Gastrocnemius medialis (tissue), 4 donors: Measurements from ENCODE around the gene TRPC5OS. TPM values are rescaled to one million over a fixed set of nuclear protein-coding genes. Genes with fewer than 3 reads are reported as not detected.

ENCODE experiments used
- ATAC-seq, 2 donors: fragments of 150-250 bp; one replicate each; pipeline ENCODE4 v1.9.1; 2016
- DNase-seq, 2 donors: peaks; one replicate each; pipeline ENCODE4 v3.0.0-alpha.2; 2019
- H3K27ac ChIP-seq, 4 donors: fragments of 200-600 bp; sonication (generic); 1 replicate in 1 of 4; 2 replicates in 3 of 4; pipeline ENCODE4 v1.5.1; 2016 to 2018; ENCODE audit warnings: mild to moderate bottlenecking in 2 of 4, moderate library complexity in 1 of 4
- H3K27me3 ChIP-seq, 3 donors: fragments of 200-600 bp; sonication (generic) in 2 of 3; 1 replicate in 1 of 3; 2 replicates in 2 of 3; pipeline versions ENCODE4 v1.5.1 to v1.6.0; 2016 to 2019; ENCODE audit warnings: mild to moderate bottlenecking in 1 of 3, moderate library complexity in 1 of 3
- H3K36me3 ChIP-seq, 2 donors: fragments of 200-600 bp; sonication (generic) in 1 of 2; one replicate each; pipeline ENCODE4 v1.5.1; 2017 to 2018
- H3K4me1 ChIP-seq, 2 donors: fragments of 200-600 bp; sonication (generic) in 1 of 2; one replicate each; pipeline ENCODE4 v1.5.1; 2016 to 2017; ENCODE audit warnings: mild to moderate bottlenecking in 2 of 2
- H3K4me3 ChIP-seq, 4 donors: fragments of 200-600 bp; sonication (generic) in 3 of 4; 1 replicate in 1 of 4; 2 replicates in 3 of 4; pipeline ENCODE4 v1.5.1; 2016 to 2019; ENCODE audit warnings: mild to moderate bottlenecking in 2 of 4
- H3K9me3 ChIP-seq, 3 donors: fragments of 200-600 bp; sonication (generic) in 2 of 3; 1 replicate in 1 of 3; 2 replicates in 2 of 3; pipeline ENCODE4 v1.5.1; 2016 to 2019
- POLR2A ChIP-seq, 2 donors: fragments of 450-650 bp; IDR thresholded peaks; one replicate each; pipeline ENCODE4 v1.6.1; 2017; ENCODE audit warnings: antibody characterized with exemption in 2 of 2, mild to moderate bottlenecking in 2 of 2, moderate library complexity in 2 of 2
- in situ Hi-C, 4 donors: fragments of 200-750 bp; cut with MboI; loops; one replicate each; pipeline versions ENCODE4 v1.15.0 to v1.8.0; 2017; ENCODE audit warnings: low sequenced_read_pairs in 4 of 4
- intact Hi-C: fragments of 100-400 bp; cut with DNase I; formaldehyde crosslinking; loops from one replicate; pipeline ENCODE4 v1.15.1; 2023; ENCODE audit warnings: low total_unique reads
- total RNA-seq, 4 donors: library from RNA; depleted of rRNA; stranded (reverse); fragments of >200 nt; gene quantifications; one replicate each; pipeline versions ENCODE4 v1.1.0 to v1.2.3, GENCODE V29; 2016
- TF ChIP-seq, protein P1 (sequence below), 5 experiments: fragments of 450-650 bp in 3 of 5; fragments of 200-600 bp in 2 of 5; sonication (generic) in 2 of 5; IDR thresholded peaks in 4 of 5; conservative IDR thresholded peaks in 1 of 5; 1 replicate in 4 of 5; 2 replicates in 1 of 5; pipeline ENCODE4 v1.5.1; 2016 to 2019; ENCODE audit warnings: antibody characterized with exemption in 5 of 5, mild to moderate bottlenecking in 3 of 5, moderate library complexity in 3 of 5

The TRPC5OS gene
- total RNA-seq, 4 donors from 2014 or later: not detected

DNA sequence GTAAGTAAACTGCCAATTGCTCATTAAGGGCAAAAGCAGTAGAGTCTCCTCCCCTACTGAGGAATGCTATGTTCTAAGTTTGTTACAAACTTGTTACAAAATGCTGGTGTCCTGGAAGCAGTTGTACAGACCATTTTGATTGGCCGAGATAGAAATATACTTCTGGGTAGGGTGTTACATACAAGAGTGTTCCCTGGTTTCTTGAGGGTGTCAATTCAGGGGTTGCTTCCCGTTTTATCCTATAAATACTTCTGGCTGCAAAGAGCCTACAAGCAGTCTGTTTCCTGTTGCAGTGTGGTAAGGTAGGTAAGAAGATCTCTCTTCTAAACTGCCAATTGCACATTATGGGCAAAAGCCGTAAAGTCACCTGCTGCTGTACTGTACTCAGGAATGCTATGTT, 5.7 kb downstream of the TRPC5OS start:
- in situ Hi-C loops: no loop called here
- DNase-seq: no peak
- no peak for ATAC-seq
- TF ChIP-seq, protein P1, sequence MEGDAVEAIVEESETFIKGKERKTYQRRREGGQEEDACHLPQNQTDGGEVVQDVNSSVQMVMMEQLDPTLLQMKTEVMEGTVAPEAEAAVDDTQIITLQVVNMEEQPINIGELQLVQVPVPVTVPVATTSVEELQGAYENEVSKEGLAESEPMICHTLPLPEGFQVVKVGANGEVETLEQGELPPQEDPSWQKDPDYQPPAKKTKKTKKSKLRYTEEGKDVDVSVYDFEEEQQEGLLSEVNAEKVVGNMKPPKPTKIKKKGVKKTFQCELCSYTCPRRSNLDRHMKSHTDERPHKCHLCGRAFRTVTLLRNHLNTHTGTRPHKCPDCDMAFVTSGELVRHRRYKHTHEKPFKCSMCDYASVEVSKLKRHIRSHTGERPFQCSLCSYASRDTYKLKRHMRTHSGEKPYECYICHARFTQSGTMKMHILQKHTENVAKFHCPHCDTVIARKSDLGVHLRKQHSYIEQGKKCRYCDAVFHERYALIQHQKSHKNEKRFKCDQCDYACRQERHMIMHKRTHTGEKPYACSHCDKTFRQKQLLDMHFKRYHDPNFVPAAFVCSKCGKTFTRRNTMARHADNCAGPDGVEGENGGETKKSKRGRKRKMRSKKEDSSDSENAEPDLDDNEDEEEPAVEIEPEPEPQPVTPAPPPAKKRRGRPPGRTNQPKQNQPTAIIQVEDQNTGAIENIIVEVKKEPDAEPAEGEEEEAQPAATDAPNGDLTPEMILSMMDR (IDR thresholded peaks at IDR 0.05 in 4 of 5, conservative IDR thresholded peaks at IDR 0.05 in 1 of 5): no peak
- TF ChIP-seq POLR2A (IDR thresholded peaks at IDR 0.05): no peak
- Histone ChIP-seq H3K27ac (no peak overlapping the region), H3K36me3 (no peaks in the 10 kb centered on the region), H3K4me1 (no peaks in the 10 kb centered on the region), H3K4me3 (no peak overlapping the region), H3K9me3 (no peaks in the 10 kb centered on the region), H3K27me3 (no peaks in the 10 kb centered on the region)
- intact Hi-C loops: no loop called here

DNA sequence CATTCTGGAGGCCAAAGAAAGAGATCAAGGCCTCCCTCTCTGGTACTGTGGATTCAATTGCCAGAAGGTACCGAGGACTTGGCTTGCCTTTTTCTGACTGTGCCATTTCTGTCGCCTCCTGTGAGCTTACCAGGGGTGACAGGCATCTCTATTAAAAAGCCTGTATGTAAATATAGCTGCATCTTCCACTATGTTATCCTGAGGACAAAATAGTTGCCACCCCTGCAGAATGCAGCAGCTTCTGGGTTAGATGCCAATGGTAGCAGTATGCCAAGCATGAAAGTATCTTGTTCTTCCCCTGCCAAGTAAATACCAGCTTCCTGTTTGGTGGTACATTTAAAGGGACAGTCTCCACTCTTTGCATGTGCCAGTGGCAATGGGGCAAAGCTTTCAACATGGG, 10.7 kb downstream of the TRPC5OS start:
- intact Hi-C loops: no loop called here
- in situ Hi-C loops: no loop called here
- H3K9me3 ChIP-seq: no peaks in the 10 kb centered on the region
- H3K4me3 ChIP-seq: no peak overlapping the region
- DNase-seq (no peak), ATAC-seq (no peak)
- no peaks in the 10 kb centered on the region for H3K4me1 ChIP-seq
- no peak overlapping the region for H3K27ac ChIP-seq
- TF ChIP-seq, protein P1 (IDR thresholded peaks at IDR 0.05 in 4 of 5, conservative IDR thresholded peaks at IDR 0.05 in 1 of 5): no peak
- TF ChIP-seq POLR2A (IDR thresholded peaks at IDR 0.05): no peak
- no peaks in the 10 kb centered on the region for H3K36me3 ChIP-seq
- no peaks in the 10 kb centered on the region for H3K27me3 ChIP-seq

DNA sequence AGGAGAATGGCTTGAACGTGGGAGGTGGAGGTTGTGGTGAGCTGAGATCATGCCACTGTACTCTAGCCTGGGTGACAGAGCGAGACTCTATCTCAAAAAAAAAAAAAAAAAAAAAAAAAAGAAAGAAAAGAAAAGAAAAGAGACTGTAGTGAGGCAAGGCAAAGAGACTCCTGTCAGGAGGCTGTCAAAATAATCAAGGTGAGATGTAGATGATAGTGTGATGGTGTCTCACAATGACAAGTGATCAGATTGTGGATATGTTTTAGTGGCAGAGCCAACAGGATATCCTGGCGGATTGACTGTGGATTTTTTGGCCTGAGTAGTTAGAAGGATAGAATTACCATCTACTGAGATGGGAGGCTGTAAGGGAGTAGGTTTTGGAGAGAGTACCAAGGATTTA, 12.6 kb downstream of the TRPC5OS start:
- no peak for TF ChIP-seq POLR2A (IDR thresholded peaks at IDR 0.05)
- TF ChIP-seq, protein P1 (IDR thresholded peaks at IDR 0.05 in 4 of 5, conservative IDR thresholded peaks at IDR 0.05 in 1 of 5): no peak
- no peaks in the 10 kb centered on the region for H3K27me3 ChIP-seq
- H3K4me1 ChIP-seq: no peaks in the 10 kb centered on the region
- no peaks in the 10 kb centered on the region for H3K9me3 ChIP-seq
- DNase-seq: no peak
- H3K4me3 ChIP-seq: no peak overlapping the region
- H3K36me3 ChIP-seq: no peaks in the 10 kb centered on the region
- intact Hi-C loops (no loop called here), in situ Hi-C loops (no loop called here)
- no peak overlapping the region for H3K27ac ChIP-seq
- no peak for ATAC-seq

DNA sequence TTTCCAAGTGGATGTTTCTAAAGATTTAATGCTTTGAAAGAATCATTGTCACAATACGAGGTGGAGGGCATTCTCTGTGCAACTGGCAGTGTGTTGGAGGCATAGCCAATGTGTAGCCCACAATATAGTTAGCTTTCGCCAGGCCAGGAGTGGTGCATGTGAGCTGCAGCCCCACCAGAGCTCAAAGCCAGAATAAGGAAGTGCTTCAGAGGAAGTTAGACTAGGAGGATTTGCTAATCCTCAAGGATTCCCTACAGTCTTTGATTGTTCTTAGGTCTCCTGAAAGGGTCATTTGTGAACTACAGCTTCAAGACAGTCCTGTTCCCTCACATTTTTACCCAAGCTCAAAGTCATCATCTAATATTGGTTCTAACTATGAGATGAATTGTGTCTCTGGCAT, 16.4 kb downstream of the TRPC5OS start:
- in situ Hi-C loops (no loop called here), intact Hi-C loops (no loop called here)
- no peak overlapping the region for H3K27ac ChIP-seq
- DNase-seq (no peak), ATAC-seq (no peak)
- TF ChIP-seq, protein P1 (IDR thresholded peaks at IDR 0.05 in 4 of 5, conservative IDR thresholded peaks at IDR 0.05 in 1 of 5): no peak
- no peak for TF ChIP-seq POLR2A (IDR thresholded peaks at IDR 0.05)
- H3K27me3 ChIP-seq: no peaks in the 10 kb centered on the region
- no peaks in the 10 kb centered on the region for H3K36me3 ChIP-seq
- no peak overlapping the region for H3K4me3 ChIP-seq
- no peaks in the 10 kb centered on the region for H3K4me1 ChIP-seq
- H3K9me3 ChIP-seq: no peaks in the 10 kb centered on the region

DNA sequence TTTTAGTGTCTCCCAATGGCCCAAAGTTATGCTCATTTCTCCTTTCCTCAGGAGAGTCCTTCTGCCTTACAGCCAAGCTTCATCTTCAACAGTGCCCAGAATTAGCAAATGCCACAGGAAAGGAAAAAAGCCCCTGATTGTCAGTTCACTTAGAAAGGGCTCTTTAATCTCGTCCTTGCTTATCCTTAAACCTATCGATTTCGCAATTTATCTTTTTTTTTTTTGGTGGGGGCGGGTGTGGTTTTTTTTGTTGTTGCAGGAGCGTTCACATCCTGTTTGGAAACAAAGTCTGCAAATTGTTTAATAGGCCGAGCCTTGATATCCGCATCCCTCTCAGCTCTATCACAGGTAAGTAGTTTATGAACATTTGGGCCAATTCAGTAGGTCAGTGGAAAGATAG, 20.2 kb downstream of the TRPC5OS start:
- no peaks in the 10 kb centered on the region for H3K9me3 ChIP-seq
- DNase-seq (no peak), ATAC-seq (no peak)
- H3K27me3 ChIP-seq: peaks cover 0 to 16% (median 7%) of the 10 kb centered on the region in 3 donors
- TF ChIP-seq, protein P1 (IDR thresholded peaks at IDR 0.05 in 4 of 5, conservative IDR thresholded peaks at IDR 0.05 in 1 of 5): no peak
- no peak for TF ChIP-seq POLR2A (IDR thresholded peaks at IDR 0.05)
- H3K4me3 ChIP-seq: no peak overlapping the region
- in situ Hi-C loops (no loop called here), intact Hi-C loops (no loop called here)
- H3K4me1 ChIP-seq: no peaks in the 10 kb centered on the region
- no peaks in the 10 kb centered on the region for H3K36me3 ChIP-seq
- no peak overlapping the region for H3K27ac ChIP-seq
